GM19043 (cell line): ENCODE data around the gene FBXO10.
"Not testable (repeated sequence)": the region's sequence is repeated elsewhere in the genome, so short reads cannot be mapped to it uniquely, and the experiment has no call there.

Experiments
- ATAC-seq: cut with Tn5 transposase; IDR thresholded peaks from one replicate; pipeline ENCODE4 v1.9.1; 2021; ENCODE audit warnings: low read depth; ENCODE audit not compliant: unreplicated experiment

Gene FBXO10

DNA sequence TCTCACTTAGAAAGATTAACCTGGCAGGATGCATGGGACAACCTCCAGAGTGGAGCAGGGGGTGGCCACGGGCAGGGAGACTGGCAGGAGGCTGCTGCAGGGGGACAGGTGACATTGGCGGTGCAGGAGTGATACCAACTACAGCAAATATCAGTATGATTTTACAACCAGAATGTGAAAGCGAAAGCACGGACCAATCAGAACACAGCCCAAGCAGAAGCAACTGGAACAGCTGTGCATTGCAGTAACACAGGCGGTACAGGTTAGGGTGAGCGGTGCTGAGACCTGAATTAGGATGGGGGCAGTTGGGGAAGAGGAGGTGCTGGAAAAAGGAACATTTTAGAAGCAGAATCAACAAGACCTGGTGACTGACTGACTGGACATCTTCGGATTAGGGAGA lies 61.2 kb downstream of the FBXO10 start:
- no peak for ATAC-seq

DNA sequence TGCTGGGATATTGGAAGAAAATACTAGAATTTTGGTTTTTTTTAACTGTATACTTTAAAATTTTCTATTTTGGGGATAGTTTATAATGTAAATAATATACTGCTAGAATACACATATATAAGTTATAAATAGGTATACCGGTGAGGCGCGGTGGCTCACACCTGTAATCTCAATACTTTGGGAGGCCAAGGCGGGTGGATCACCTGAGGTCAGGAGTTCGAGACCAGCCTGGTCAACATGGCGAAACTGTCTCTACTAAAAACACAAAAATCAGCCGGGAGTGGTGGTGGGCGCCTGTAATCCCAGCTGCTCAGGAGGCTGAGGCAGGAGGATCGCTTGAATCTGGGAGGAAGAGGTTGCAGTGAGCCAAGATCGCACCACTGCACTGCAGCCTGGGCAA lies 61.8 kb downstream of the FBXO10 start:
- not testable (repeated sequence) for ATAC-seq

DNA sequence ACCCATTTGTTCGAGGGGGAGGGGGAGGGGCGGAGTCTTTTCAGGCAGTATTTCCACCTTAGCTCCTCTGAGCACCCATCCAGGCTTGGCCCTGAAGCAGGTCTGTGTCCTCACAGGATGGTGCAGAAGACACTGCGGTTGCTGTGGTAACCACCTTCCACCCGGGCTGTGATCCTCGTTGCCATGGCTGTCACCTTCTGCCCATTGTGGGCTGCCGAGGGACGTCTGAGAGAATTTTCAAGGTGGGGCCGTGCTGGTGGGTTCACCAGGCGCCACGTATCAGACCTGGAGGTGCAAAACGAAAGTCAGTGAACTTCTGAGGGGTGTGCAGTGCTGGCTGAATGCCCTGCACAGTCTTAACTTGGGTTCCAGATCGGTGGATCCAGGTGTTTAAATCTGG lies 63.7 kb downstream of the FBXO10 start:
- no peak for ATAC-seq

DNA sequence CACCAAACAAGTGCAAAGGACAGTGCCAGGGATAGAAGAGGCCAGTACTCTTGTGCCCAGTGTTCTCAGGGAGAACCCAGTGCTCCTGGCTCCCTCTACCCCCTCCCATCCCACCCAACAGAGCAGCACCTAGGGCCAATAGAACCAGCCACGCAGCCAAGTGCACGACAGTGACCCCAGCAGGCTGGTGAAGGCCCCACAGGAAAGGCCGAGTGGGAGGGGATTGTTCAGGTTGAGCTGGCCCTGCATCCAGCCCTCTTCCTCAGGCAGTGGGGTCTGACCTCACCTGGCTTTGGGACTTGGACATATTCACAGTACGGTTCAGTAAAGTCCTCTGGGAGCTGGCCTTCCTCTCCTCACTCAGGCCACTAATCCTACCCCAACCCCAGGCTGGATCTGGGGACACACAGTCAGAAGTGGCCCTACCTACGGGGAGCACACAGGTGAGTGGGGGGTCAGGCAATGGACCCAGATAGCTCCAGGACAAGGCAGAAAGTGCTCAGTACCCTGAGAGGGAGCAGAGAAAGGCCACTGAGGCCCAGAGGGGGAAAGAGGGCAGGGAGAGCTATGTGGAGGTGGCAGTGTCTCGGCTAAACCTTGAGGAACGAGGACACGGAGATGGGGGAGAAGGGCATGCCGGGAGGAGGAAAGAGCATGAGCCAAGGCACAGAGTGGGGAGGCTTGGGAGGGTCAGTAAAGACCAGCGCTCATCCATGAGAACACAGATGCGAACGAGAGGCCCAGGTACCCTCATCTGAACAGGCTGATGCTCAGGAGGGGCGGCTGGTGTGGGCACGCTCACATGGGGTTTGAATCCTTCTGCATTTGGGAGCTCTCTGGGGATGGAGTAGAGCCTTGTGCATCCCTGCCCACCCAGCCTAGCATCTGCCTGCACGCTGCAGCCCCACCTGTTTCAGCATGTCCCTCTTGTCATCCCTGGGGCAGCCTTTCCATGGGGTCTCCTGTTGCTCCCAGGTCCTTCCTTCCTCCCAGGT lies 64.9 kb downstream of the FBXO10 start:
- no peak for ATAC-seq

DNA sequence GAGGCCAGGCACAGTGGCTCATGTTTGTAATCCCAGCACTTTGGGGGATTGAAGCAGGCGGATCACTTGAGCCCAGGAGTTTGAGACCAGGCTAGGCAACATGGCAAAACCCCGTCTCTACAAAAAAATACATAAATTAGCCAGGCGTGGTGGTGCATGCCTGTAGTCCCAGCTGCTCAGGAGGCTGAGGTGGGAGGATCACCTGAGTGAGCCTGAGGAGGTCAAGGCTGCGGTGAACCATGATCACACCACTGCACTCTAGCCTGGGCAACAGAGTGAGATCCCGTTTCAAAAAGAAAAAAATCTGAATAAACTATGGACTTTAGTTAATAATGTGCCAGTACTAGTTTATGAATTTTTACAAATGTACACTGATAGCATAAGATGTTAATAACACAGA lies 66.1 kb downstream of the FBXO10 start:
- not testable (repeated sequence) for ATAC-seq

DNA sequence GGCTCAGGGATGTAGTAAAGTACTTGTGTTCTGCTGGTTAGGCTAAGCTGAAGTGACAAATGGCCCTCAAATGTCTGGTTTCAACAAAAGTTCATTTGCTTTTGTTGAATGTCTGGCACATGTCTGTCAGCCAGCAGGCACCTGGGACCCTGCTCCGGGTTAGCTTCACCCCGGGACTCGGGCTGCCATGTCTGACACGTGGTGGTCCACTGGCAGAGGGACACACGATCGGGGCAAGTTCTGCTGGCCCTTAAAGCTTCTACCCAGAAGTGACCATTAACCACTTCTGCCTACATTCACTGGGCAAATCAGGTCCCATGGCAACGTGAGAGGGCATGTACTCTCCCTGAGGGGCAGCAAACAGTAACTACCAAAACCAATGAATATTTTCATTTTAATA lies 66.6 kb downstream of the FBXO10 start:
- ATAC-seq, result no peak

DNA sequence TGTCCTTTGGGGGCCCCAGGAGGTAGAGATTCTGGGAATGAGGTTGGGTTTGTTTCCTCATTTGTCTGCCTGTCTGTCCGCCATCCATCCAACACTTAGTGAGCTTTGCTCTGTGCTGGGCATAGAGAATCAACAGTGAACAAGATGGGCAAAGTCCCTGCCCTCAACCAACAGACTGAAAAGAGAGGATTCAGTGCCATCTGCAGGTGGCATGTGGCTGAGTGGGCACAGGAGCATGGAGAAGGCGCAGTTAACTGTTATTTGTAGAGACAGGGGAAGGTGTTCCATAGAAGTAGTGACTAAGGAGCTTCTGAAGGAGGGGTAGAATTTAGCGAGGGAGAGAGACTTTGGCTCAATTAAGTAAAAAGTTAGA lies 67.4 kb downstream of the FBXO10 start:
- ATAC-seq, result no peak

DNA sequence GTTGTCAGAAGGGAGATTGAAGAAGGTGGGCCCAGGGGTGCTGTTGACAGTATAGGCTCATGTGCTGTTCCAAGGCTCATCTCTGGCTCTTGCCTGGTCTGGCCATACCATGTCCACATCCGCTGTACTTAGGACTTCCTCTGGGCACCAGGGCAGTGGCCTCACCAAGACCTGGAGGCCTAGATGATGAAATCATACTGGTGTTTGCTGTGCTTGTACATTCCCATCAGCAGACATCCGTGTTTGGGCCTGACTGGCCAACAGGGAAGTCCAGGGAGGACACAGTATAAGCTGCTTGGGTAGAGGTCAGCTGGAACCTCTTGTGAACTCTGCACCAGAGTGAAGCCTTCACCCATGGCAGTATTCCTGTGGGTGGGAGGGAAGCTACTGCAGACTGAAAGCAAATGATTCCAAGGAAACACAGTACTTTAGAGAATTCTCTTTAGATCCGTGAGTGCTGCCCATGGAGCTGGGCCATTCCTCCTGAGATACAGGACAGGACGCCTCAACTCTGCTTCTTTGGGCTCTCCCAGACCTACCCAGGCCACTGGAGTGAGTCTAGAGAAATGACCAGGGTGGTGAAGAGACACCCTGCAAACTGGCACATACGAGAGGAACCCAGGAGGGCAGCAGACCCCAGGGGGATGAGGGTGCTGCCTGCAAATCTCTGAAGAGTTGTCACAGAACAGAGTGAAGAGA lies 67.9 kb downstream of the FBXO10 start:
- no peak for ATAC-seq

DNA sequence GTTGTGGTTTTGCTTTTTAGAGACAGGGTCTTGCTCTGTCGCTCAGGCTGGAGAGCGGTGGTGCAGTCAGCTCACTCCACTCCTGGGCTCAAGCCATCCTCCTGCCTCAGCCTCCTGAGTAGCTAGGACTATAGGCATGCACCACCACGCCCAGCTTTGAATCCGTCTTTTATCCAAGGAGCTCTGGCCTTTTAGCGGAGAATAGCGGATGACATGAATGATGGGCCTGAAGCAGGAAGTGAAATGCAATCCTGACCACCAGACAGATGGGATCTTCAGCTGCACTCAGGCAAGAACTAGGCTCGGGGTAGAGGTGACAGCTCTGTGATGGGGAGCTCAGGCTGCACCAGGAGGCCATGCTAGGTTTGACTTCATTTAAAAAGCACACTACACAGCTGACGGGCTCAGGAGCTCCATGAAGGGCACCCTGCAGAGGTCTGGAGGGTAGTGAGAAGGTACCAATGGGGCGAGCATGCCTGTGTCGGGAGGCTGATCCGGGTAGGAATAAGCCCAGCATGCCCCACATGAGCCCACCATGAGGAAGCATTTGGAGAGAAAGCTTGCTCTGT lies 68.5 kb downstream of the FBXO10 start:
- ATAC-seq, result no peak

DNA sequence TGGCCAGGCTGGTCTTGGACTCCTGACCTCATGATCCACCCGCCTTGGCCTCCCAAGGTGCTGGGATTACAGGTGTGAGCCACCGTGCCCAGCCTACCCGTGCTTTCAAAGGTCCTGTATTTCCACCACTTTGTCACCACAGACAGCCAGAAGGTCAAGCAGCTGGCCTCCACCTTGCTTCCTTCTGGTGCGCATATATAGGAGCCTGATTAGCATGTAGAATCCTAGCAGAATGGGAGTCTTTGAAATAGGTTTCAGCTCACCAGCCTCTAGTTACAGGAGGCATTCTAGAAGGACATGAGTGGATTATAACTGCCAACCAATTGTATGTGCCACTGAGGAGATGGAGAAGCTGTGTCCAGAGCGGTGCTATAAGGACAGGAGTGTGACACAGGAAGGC lies 71.6 kb downstream of the FBXO10 start:
- no peak for ATAC-seq

DNA sequence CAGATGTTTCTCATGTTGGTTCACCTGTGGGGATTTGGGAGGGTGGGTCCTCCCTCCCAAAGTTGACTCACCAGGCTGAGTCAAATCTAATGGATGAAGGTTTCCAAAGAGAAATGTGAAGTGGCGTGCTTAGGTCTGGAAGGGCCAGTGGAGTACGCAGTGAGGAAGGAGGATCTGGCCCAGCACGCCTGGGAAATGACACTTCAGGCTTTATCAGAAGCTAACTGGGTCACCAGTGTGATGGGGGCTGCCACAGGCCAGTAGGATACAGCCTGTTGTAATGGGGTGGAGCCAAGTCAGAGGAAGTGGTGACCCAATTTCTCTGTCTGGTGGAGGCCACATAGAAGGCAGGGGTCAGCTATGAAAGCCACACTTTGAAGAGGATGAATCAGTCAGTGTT lies 72.4 kb downstream of the FBXO10 start:
- no peak for ATAC-seq

DNA sequence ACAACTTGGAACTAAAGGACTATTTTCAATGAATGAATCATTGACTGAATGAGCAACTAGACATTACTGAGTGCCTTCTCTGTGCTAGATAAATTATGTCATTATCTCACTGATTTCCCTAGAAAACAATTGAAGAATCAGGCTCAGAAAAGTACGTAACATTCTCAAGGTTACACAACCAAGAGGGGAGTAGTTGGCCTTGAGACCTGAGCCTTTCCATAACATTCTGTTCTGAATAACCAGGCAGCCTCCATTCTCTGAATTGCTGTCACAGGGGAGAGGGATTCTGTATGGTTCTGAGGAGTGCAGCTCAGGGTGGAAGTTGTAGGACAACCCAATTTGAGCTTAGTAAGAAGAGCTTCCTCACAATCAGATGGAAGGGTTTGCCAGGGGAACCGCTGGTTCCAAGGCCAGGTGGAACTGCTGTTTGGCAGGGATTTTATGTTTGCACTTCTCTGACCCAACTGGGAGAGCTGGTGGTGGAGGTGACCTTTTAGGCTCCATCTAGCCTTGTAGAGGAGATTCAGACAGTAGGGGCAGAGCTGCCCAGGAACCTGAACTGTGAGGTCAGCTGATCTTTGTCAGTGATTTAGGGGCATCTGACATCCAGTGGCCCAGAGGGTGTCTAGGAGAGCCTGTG lies 74.1 kb downstream of the FBXO10 start:
- ATAC-seq, result no peak

DNA sequence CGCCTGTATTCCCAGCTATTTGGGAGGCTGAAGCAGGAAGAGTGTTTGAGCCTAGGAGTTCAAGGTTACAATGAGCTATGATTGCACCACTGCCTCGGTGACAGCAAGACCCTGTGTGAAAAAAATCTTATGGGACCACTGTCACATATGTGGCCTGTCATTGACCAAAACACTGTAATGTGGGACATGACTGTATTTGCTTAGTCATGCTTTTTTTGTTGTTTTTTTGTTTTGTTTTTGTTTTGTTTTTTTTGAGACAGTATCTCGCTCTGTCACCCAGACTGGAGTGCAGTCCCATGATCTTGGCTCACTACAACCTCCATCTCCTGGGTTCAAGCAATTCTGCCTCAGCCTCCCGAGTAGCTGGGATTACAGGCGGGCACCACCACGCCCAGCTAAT lies 76.9 kb downstream of the FBXO10 start:
- ATAC-seq, result no peak

DNA sequence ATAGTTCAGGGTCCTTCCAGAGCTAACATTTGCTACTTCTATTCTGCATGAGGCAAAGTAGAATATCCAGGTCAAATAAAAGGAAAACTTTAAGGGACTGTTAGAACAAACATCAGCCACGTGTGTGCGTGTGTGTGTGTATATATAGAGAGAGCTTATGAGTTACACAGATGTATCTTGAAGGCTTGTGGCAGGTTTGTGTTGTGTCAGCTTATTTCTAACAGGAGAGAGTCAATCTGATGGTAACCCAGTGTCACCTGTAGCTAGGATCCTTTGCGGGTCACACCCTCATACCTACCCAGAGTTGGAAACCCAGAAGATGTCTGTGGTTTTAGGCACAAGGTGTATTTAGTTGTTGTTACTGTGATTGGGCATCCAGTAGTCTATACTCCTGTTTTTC lies 77.7 kb downstream of the FBXO10 start:
- no peak for ATAC-seq

DNA sequence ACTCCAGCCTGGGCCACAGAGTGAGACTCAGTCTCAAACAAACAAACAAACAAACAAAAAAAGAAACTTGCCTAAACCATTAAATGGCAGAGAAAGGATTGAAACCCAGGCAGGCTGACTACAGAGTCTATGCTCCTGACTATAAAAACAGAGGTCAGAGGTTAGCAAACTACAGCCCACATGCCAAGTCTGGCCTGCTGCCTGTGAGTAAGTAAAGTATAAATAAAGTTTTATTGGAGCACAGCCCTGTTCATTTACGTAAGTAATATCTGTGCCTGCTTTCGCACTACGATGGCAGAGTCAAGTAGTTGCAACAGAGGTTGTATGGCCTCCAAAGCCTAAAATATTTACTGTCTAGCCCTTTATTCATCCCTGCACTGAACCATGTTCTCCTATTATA lies 78.9 kb downstream of the FBXO10 start:
- no peak for ATAC-seq

DNA sequence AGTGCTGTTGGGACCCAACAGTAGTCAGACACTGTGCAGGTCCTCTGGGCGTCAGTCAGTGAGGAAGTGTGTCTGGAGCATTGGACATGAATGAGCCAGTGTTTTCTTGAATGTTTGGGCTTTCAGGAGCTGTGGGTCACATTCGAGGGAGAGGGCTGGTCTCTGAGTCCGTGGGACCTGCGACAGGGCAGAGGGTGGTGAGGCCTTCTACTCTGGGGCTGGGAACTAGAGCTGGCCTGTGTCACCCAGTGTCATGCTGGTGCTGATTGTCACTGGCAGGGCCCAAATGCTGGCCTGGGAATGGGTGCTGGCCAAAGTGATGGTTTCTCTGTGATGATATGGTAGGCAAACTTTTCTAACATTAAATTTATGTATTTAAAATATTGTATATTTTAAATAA lies 80.2 kb downstream of the FBXO10 start:
- ATAC-seq, result no peak

DNA sequence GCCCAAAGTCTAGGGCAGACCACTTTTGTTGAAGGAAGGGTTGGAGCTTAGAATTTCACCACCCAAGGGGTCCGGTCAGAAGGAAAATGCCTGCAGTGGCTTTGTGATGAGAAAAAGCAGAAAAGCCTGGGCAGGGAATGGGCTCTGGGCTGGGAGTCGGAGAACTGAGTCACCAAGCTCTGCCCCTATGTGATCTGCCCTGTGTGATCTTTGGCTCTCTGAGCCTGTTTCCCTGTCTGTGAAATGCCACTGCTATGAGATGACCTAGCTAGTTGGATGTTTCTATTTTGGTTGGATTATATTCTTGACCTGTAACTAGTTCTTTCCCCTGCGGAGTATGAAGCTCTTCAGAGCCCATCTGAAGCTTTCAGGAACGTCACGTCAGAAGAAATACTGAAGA lies 80.6 kb downstream of the FBXO10 start:
- ATAC-seq, result no peak

DNA sequence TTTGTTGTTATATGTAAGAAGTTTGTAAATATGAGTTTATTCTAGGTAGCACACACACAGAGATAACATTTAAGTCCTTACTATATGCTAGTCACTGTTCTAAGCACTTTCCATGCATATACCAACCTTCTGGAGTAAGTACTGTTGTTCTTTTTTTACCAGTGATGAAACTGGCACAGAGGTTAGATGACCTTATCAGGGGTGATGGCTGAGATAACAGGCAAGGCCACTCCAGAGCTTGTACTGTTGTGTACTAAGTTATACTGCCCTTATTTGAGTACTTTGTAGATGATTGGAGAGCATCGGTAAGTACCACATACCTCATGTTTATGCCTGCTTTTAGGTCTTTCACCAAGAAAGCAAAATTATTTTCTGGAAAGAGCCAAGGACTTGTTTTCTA lies 84.2 kb downstream of the FBXO10 start:
- ATAC-seq, result no peak

DNA sequence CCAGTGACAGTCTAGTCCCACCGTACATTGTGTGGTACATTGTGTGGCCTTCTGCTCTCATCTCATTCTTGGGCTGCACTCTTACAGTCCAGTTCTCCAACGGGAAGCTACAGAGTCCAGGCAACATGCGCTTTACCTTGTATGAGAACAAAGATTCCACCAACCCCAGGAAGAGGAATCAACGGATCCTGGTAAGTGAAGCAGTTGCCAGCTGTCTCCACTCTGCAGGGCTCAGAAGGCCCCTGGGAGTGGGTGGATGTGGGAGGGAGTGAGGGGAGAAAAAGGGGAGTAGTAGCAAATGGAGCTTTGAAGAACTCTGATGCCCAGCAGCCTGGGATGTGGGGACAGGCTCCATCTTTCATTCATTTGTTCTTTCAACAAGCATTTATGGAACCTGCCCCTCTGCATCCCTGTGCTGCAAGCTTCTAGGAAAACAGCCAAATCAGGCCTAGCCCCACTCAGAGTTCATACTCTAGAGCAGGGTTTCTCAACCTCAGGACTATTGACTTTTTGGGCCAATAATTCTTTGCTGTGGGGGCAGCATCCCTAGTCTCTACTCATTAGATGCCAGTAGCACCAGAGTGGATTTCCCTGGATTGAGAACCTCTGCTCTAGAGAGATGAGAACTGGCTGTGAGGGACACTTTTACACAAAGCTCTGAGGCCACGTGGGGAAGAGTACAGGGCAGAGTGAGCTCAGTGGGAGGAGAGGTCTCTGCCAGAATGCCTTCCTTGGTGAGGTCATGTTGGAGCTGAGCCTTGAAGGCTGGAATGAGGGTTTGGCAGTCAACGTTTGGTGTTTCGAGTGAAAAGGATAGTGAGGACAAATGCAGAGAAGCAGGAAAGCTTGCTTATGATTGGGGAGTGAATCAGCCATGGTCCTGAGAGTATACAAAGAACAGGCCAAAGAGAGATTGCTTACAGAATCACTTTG lies 89.3 kb downstream of the FBXO10 start:
- ATAC-seq, result no peak

DNA sequence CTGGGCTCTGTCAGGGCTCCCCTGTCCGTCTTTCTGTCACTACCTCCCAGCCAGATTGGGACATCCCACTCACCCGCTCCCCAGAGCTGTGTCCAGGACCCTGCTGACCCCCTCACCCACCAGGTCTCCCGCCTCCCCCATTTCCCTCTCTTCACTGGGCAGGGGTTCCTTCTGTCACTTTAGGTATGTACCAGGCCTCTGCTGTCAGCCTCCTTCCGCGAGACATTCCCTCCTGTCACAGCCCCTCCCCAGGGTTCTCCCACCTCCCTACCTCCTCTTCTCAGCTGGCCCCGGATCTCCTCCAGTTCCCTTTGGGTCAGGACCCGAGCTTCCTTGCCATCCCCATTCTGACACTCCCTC lies 89.9 kb downstream of the FBXO10 start:
- no peak for ATAC-seq
